H1 (cell line): ENCODE measurements around the gene TM7SF3. TPM values are rescaled to one million over a fixed set of nuclear protein-coding genes. Genes with fewer than 3 reads are reported as not detected.

ENCODE experiments used
- CTCF ChIA-PET: fragments of 300-600 bp; sonication (Branson Sonifier 250); formaldehyde crosslinking; loops from one replicate; lab custom pipeline; 2021; ENCODE audit not compliant: partially characterized antibody; lab: Charles Lee
- POLR2A ChIA-PET: fragments of 300-600 bp; sonication (Branson Sonifier 250); formaldehyde crosslinking; loops from one replicate; lab custom pipeline; 2021; ENCODE audit warnings: inconsistent platforms; ENCODE audit not compliant: partially characterized antibody; lab: Charles Lee
- DNase-seq, 2 experiments: peaks; one replicate each; pipeline versions ENCODE4 v3.0.0 to v3.0.0-alpha.2; 2010 to 2022; ENCODE audit warnings: low spot score in 2 of 2, low read depth in 1 of 2, mixed read lengths in 1 of 2
- FAIRE-seq: peaks from 2 replicates; lab custom pipeline; 2011; peaks lifted over from hg19 to GRCh38; lab: Jason Lieb, UNC
- H2AFZ ChIP-seq: 2 replicates; pipeline ENCODE4 v1.8.1; 2012; ENCODE audit warnings: low read length, inconsistent platforms
- H2AK5ac ChIP-seq: 2 replicates; pipeline ENCODE4 v1.6.1; 2013; ENCODE audit warnings: low read depth, low read length
- H2BK120ac ChIP-seq: replicated peaks from 2 replicates; pipeline ENCODE3; 2013; ENCODE audit warnings: low read depth, low read length, inconsistent platforms
- H2BK12ac ChIP-seq: 2 replicates; pipeline ENCODE4 v1.6.1; 2013; ENCODE audit warnings: low read depth, low read length
- H2BK15ac ChIP-seq: 2 replicates; pipeline ENCODE4 v1.6.1; 2013; ENCODE audit warnings: low read length
- H2BK20ac ChIP-seq: 2 replicates; pipeline ENCODE4 v1.6.1; 2013; ENCODE audit warnings: low read length
- H2BK5ac ChIP-seq: 2 replicates; pipeline ENCODE4 v1.6.1; 2013; ENCODE audit warnings: low read depth, low read length
- H3K14ac ChIP-seq: 2 replicates; pipeline ENCODE4 v1.6.1; 2013; ENCODE audit warnings: inconsistent platforms; ENCODE audit not compliant: insufficient read length
- H3K18ac ChIP-seq: 2 replicates; pipeline ENCODE4 v1.6.1; 2013; ENCODE audit warnings: low read length; ENCODE audit errors: extremely low read depth
- H3K23ac ChIP-seq: 2 replicates; pipeline ENCODE4 v1.6.1; 2013; ENCODE audit warnings: inconsistent platforms; ENCODE audit not compliant: insufficient read length
- H3K23me2 ChIP-seq: 2 replicates; pipeline ENCODE4 v1.6.1; 2013; ENCODE audit warnings: low read depth, low read length
- H3K27ac ChIP-seq: 2 replicates; pipeline ENCODE4 v1.6.1; 2011; ENCODE audit warnings: low read depth, low read length, inconsistent platforms
- H3K27me3 ChIP-seq, 4 experiments: replicated peaks in 1 of 4; 1 replicate in 1 of 4; 2 replicates in 3 of 4; pipeline versions ENCODE4 v1.6.1 to v1.8.1; 2011 to 2013; ENCODE audit warnings: low read length in 3 of 4, mild to moderate bottlenecking in 3 of 4, inconsistent platforms in 2 of 4, mixed read lengths in 2 of 4, moderate library complexity in 1 of 4; ENCODE audit not compliant: control insufficient read depth in 3 of 4, insufficient read depth in 3 of 4; ENCODE audit errors: extremely low read depth in 1 of 4
- H3K36me3 ChIP-seq, 4 experiments: 2 replicates each; pipeline versions ENCODE4 v1.6.1 to v1.8.1; 2011 to 2013; ENCODE audit warnings: mild to moderate bottlenecking in 4 of 4, low read length in 3 of 4, moderate library complexity in 2 of 4, control low read depth in 1 of 4, inconsistent platforms in 1 of 4; ENCODE audit not compliant: insufficient read depth in 4 of 4, control insufficient read depth in 2 of 4
- H3K4ac ChIP-seq: replicated peaks from 2 replicates; pipeline ENCODE3; 2013; ENCODE audit warnings: low read length, low read depth, mixed read lengths, inconsistent platforms; ENCODE audit not compliant: insufficient read length
- H3K4me1 ChIP-seq, 4 experiments: replicated peaks in 1 of 4; 1 replicate in 1 of 4; 2 replicates in 3 of 4; pipeline versions ENCODE4 v1.6.1 to v1.8.1; 2011 to 2013; ENCODE audit warnings: low read length in 3 of 4, inconsistent platforms in 2 of 4, mixed read lengths in 1 of 4; ENCODE audit not compliant: insufficient read depth in 4 of 4, control insufficient read depth in 3 of 4
- H3K4me2 ChIP-seq, 2 experiments: 2 replicates each; pipeline versions ENCODE4 v1.6.1 to v1.8.1; 2011 to 2013; ENCODE audit warnings: low read depth in 2 of 2, low read length in 2 of 2, control low read depth in 1 of 2, inconsistent platforms in 1 of 2, mild to moderate bottlenecking in 1 of 2; ENCODE audit not compliant: insufficient read depth in 1 of 2
- H3K4me3 ChIP-seq, 4 experiments: fragments of 200-600, 300-600 bp in 1 of 4; sonication (generic), shearing (Covaris generic), sonication (Bioruptor Twin) in 1 of 4; 2 replicates each; pipeline versions ENCODE4 v1.5.1 to v1.8.1; 2011 to 2016; ENCODE audit warnings: low read length in 4 of 4, low read depth in 3 of 4, control low read depth in 2 of 4, inconsistent platforms in 2 of 4, mild to moderate bottlenecking in 2 of 4, mixed read lengths in 1 of 4, moderate library complexity in 1 of 4; ENCODE audit not compliant: insufficient read depth in 2 of 4; ENCODE audit errors: extremely low read depth in 1 of 4
- H3K56ac ChIP-seq: replicated peaks from 2 replicates; pipeline ENCODE3; 2013; ENCODE audit warnings: low read depth, mild to moderate bottlenecking, mixed read lengths, low read length, inconsistent platforms; ENCODE audit not compliant: insufficient read length
- H3K79me1 ChIP-seq: 2 replicates; pipeline ENCODE4 v1.6.1; 2013; ENCODE audit warnings: low read depth, low read length, control low read depth
- H3K79me2 ChIP-seq, 2 experiments: 2 replicates each; pipeline versions ENCODE4 v1.6.1 to v1.8.1; 2012 to 2013; ENCODE audit warnings: low read length in 2 of 2, mild to moderate bottlenecking in 2 of 2, inconsistent platforms in 1 of 2; ENCODE audit not compliant: insufficient read depth in 2 of 2, control insufficient read depth in 1 of 2
- H3K9ac ChIP-seq, 4 experiments: replicated peaks in 1 of 4; 1 replicate in 1 of 4; 2 replicates in 3 of 4; pipeline versions ENCODE4 v1.6.1 to v1.8.1; 2011 to 2013; ENCODE audit warnings: low read depth in 3 of 4, low read length in 3 of 4, control low read depth in 2 of 4, mild to moderate bottlenecking in 2 of 4, moderate library complexity in 2 of 4, inconsistent platforms in 1 of 4; ENCODE audit errors: extremely low read depth in 1 of 4
- H3K9me3 ChIP-seq, 2 experiments: 2 replicates each; pipeline versions ENCODE4 v1.6.1 to v1.8.1; 2012 to 2013; ENCODE audit warnings: mild to moderate bottlenecking in 2 of 2, moderate library complexity in 2 of 2, control low read depth in 1 of 2, inconsistent platforms in 1 of 2, low read depth in 1 of 2, low read length in 1 of 2, mixed read lengths in 1 of 2; ENCODE audit not compliant: insufficient read depth in 2 of 2
- H4K20me1 ChIP-seq, 2 experiments: replicated peaks in 1 of 2; 2 replicates each; pipeline versions ENCODE3 to v1.8.1; 2011 to 2013; ENCODE audit warnings: inconsistent platforms in 2 of 2, low read length in 2 of 2, mild to moderate bottlenecking in 1 of 2; ENCODE audit not compliant: insufficient read depth in 2 of 2, control insufficient read depth in 1 of 2
- H4K5ac ChIP-seq: 2 replicates; pipeline ENCODE4 v1.6.1; 2013; ENCODE audit warnings: low read length, low read depth, mixed read lengths, inconsistent platforms; ENCODE audit not compliant: insufficient read length
- H4K8ac ChIP-seq: 2 replicates; pipeline ENCODE4 v1.8.0; 2013; ENCODE audit warnings: mild to moderate bottlenecking, moderate library complexity, low read length, inconsistent platforms; ENCODE audit not compliant: insufficient read depth; ENCODE audit errors: extremely low read depth
- H4K91ac ChIP-seq: replicated peaks from 2 replicates; pipeline ENCODE3; 2013; ENCODE audit warnings: low read length, mixed read lengths, inconsistent platforms; ENCODE audit not compliant: insufficient read length
- BRCA1 ChIP-seq: IDR thresholded peaks from 2 replicates; pipeline ENCODE4 v1.6.1; 2012; ENCODE audit warnings: low read depth, low read length, improper control_type of control experiment
- CBX5 ChIP-seq: fragments of 300-800, 300-1000 bp; sonication (generic); IDR thresholded peaks from 2 replicates; pipeline ENCODE4 v1.7.1; 2016; ENCODE audit warnings: antibody characterized with exemption, low read length, low read depth
- CBX8 ChIP-seq: fragments of 300-800, 300-1000 bp; sonication (generic); IDR thresholded peaks from 2 replicates; pipeline ENCODE4 v1.7.1; 2016; ENCODE audit warnings: low read depth, low read length, borderline replicate concordance
- EZH2 ChIP-seq: fragments of 200-600 bp; sonication (generic); IDR thresholded peaks from 2 replicates; pipeline ENCODE4 v1.7.1; 2012; ENCODE audit warnings: low read depth, mild to moderate bottlenecking, moderate library complexity, low read length, inconsistent platforms; ENCODE audit not compliant: severe bottlenecking
- HDAC6 ChIP-seq: IDR thresholded peaks from one replicate; pipeline ENCODE4 v1.7.1; 2012; ENCODE audit warnings: low read depth, mild to moderate bottlenecking, inconsistent platforms, low read length, moderate library complexity
- JUND ChIP-seq: IDR thresholded peaks from 2 replicates; pipeline ENCODE4 v1.6.1; 2011; ENCODE audit warnings: mild to moderate bottlenecking, improper control_type of control experiment, low read length
- RAD21 ChIP-seq, 2 experiments: IDR thresholded peaks in 1 of 2; conservative IDR thresholded peaks in 1 of 2; 2 replicates each; pipeline ENCODE4 v1.6.1; 2011; ENCODE audit warnings: low read depth in 2 of 2, low read length in 2 of 2, improper control_type of control experiment in 1 of 2, inconsistent platforms in 1 of 2, mild to moderate bottlenecking in 1 of 2, moderate library complexity in 1 of 2
- TAF7 ChIP-seq: optimal IDR thresholded peaks from 2 replicates; pipeline ENCODE3; 2011; ENCODE audit warnings: low read depth, mild to moderate bottlenecking, inconsistent platforms, low read length, moderate library complexity, borderline replicate concordance
- WGBS, 2 experiments: shearing (Covaris generic) in 1 of 2; methylation state at CpG; one replicate each; pipeline versions ENCODE4 v1.1.6 to v1.1.7; 2013 to 2015; ENCODE audit warnings: low lambda C conversion rate in 2 of 2, mixed read lengths in 2 of 2, inconsistent platforms in 1 of 2, low coverage in 1 of 2, missing lambda C conversion rate in 1 of 2; ENCODE audit not compliant: insufficient replicate concordance in 2 of 2, insufficient coverage in 1 of 2, insufficient read length in 1 of 2; ENCODE audit errors: extremely low coverage in 1 of 2, missing lambda C conversion rate in 1 of 2; 5-methylcytosine and 5-hydroxymethylcytosine counted together
- polyA plus RNA-seq, 7 experiments: library from polyadenylated mRNA; depleted of rRNA in 3 of 7; stranded (reverse) in 5 of 7; unstranded in 2 of 7; fragments of >200 nt in 5 of 7; fragments of 200-250 nt in 2 of 7; gene quantifications; 1 replicate in 5 of 7; 2 replicates in 1 of 7; 4 replicates in 1 of 7; pipeline versions ENCODE4 v1.2.1 to v1.2.3, GENCODE V29; 2011 to 2013; ENCODE audit warnings: missing spikeins in 2 of 7, mixed read lengths in 2 of 7
- total RNA-seq: library from RNA; stranded (reverse); fragmentation: NEBNext Ultra II Directional; extraction: Animal tissue kit (Norgen Biotek cat#: 25700); gene quantifications from 2 replicates; pipeline ENCODE4 v1.2.1, GENCODE V29; 2021
- TF ChIP-seq, protein P1 (sequence below), 3 experiments: IDR thresholded peaks; 1 replicate in 2 of 3; 2 replicates in 1 of 3; pipeline versions ENCODE4 v1.5.1 to v1.6.1; 2011; ENCODE audit warnings: low read length in 3 of 3, mild to moderate bottlenecking in 3 of 3, inconsistent platforms in 2 of 3, low read depth in 1 of 3, moderate library complexity in 1 of 3; ENCODE audit not compliant: insufficient read depth in 1 of 3; ENCODE audit errors: control extremely low read depth in 1 of 3
- TF ChIP-seq, protein P2 (sequence below): IDR thresholded peaks from 2 replicates; pipeline ENCODE4 v1.6.1; 2011; ENCODE audit warnings: low read depth, mild to moderate bottlenecking, low read length; ENCODE audit not compliant: insufficient read depth

TM7SF3 gene
- total and polyA plus RNA-seq, 2 of the 8 experiments (the other 6 are each of a cell fraction or from before 2014, with no cell fraction given) = 57.9 to 77.2 TPM

DNA sequence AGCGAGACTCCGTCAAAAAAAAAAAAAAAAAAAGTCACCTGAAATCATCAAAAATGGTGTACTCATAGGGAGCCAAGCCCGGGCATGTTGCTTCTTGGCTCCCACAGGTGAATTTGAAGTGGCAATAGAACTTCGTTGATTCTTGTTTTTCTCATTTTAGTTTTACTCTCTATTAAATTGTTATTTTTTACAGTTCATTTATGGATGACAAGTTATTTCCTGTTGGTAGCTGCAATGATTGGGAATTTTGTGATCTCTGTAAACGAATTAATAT is 1.3 kb downstream of the TM7SF3 start:
- no peak overlapping the region for H3K14ac ChIP-seq
- no peaks in the 10 kb centered on the region for H3K27me3 ChIP-seq
- peaks cover 0 to 10% (median 8%) of the 10 kb centered on the region in 4 experiments; a peak in 6 of 7 replicates for H3K4me1 ChIP-seq
- no peaks in the 10 kb centered on the region; a peak in 1 of 8 replicates for H3K36me3 ChIP-seq
- no peak overlapping the region for H2BK20ac ChIP-seq
- no peak overlapping the region for H2AFZ ChIP-seq
- no peak overlapping the region for H4K91ac ChIP-seq
- no peak overlapping the region for H2AK5ac ChIP-seq
- 85% methylated on average over 5 of the region's 5 CpGs; no CpG with 5 or more reads in 1 of the 2 experiments for WGBS, 2 experiments
- H3K56ac ChIP-seq = no peak overlapping the region
- no peak overlapping the region for H4K5ac ChIP-seq
- no peak overlapping the region for H2BK5ac ChIP-seq
- no peak overlapping the region for H3K27ac ChIP-seq
- ChIA-PET CTCF (interaction anchor here (0.6 to 2.5 kb wide), 10 partner anchors 9 to 293 kb away, joined by 3 to 11 read pairs (median 4); partner anchors contain the start of gene MED21), POLR2A (interaction anchor here (0.7 to 1.5 kb wide), 3 partner anchors 9 to 263 kb away, joined by 3 to 4 read pairs (median 3); no protein-coding TSS in a partner anchor)
- peak overlapping the region in 3 of 4 experiments; percentile 69 to 83 (median 81); a peak in 3 of 8 replicates for H3K4me3 ChIP-seq
- no peak overlapping the region for H3K18ac ChIP-seq
- H3K79me1 ChIP-seq = no peaks in the 10 kb centered on the region
- no peak overlapping the region for H2BK15ac ChIP-seq
- H3K9me3 ChIP-seq = no peaks in the 10 kb centered on the region
- H4K20me1 ChIP-seq = no peaks in the 10 kb centered on the region
- peaks cover 0 to 56% of the 10 kb centered on the region in 2 experiments; a peak in 2 of 4 replicates for H3K79me2 ChIP-seq
- peak overlapping the region; percentile 79 to 90; a peak in 2 of 4 replicates for H3K4me2 ChIP-seq
- FAIRE-seq (no peak), DNase-seq (no peak)
- no peak overlapping the region for H4K8ac ChIP-seq
- no peak overlapping the region for H3K23ac ChIP-seq
- H2BK120ac ChIP-seq = no peak overlapping the region
- H3K23me2 ChIP-seq = peaks cover 9% of the 10 kb centered on the region
- no peak overlapping the region for H3K9ac ChIP-seq
- H2BK12ac ChIP-seq = no peak overlapping the region
- H3K4ac ChIP-seq = no peak overlapping the region
- no peak for TF ChIP-seq JUND
- no peak for TF ChIP-seq RAD21 (IDR thresholded peaks at IDR 0.05 in 1 of 2, conservative IDR thresholded peaks at IDR 0.05 in 1 of 2; ENCODE audit: low read depth in 2 of 2, low read length in 2 of 2)
- TF ChIP-seq, protein P1, sequence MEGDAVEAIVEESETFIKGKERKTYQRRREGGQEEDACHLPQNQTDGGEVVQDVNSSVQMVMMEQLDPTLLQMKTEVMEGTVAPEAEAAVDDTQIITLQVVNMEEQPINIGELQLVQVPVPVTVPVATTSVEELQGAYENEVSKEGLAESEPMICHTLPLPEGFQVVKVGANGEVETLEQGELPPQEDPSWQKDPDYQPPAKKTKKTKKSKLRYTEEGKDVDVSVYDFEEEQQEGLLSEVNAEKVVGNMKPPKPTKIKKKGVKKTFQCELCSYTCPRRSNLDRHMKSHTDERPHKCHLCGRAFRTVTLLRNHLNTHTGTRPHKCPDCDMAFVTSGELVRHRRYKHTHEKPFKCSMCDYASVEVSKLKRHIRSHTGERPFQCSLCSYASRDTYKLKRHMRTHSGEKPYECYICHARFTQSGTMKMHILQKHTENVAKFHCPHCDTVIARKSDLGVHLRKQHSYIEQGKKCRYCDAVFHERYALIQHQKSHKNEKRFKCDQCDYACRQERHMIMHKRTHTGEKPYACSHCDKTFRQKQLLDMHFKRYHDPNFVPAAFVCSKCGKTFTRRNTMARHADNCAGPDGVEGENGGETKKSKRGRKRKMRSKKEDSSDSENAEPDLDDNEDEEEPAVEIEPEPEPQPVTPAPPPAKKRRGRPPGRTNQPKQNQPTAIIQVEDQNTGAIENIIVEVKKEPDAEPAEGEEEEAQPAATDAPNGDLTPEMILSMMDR (IDR thresholded peaks at IDR 0.05; ENCODE audit: control extremely low read depth in 1 of 3, insufficient read depth in 1 of 3, low read depth in 1 of 3, low read length in 3 of 3) = no peak
- TF ChIP-seq, protein P2, sequence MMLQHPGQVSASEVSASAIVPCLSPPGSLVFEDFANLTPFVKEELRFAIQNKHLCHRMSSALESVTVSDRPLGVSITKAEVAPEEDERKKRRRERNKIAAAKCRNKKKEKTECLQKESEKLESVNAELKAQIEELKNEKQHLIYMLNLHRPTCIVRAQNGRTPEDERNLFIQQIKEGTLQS = no peak
- TF ChIP-seq EZH2 = no peak
- no peak for TF ChIP-seq HDAC6
- no peak for TF ChIP-seq CBX8
- no peak for TF ChIP-seq CBX5
- no peak for TF ChIP-seq TAF7
- TF ChIP-seq BRCA1 = no peak
